ENCODE results near the gene CCDC57. TPM values are rescaled to one million over a fixed set of nuclear protein-coding genes. Genes with fewer than 3 reads are reported as not detected.

Gene CCDC57
- total and polyA plus RNA-seq, 2 of the 8 experiments (the other 6 are each of a cell fraction or from before 2014, with no cell fraction given): 8.4 to 12.9 TPM

GRCh38 chr17:82243648-82244412 is 31.2 kb upstream of the CCDC57 start:
- Histone ChIP-seq H3K27me3 (replicated peaks in 1 of 4; ENCODE audit: control insufficient read depth in 3 of 4, extremely low read depth in 1 of 4, insufficient read depth in 3 of 4, low read length in 3 of 4) (no peaks in the 10 kb centered on the region), H3K4me2 (ENCODE audit: insufficient read depth in 1 of 2, low read depth in 2 of 2, low read length in 2 of 2) (no peak overlapping the region), H4K91ac (replicated peaks; ENCODE audit: insufficient read length, low read length) (no peak overlapping the region), H3K79me1 (ENCODE audit: low read depth, low read length) (peaks cover 16% of the 10 kb centered on the region), H2BK15ac (ENCODE audit: low read length) (no peak overlapping the region), H2AFZ (ENCODE audit: low read length) (no peak overlapping the region), H3K9me3 (ENCODE audit: insufficient read depth in 2 of 2, low read depth in 1 of 2, low read length in 1 of 2) (no peaks in the 10 kb centered on the region; a peak in 1 of 4 replicates), H3K4me3 (ENCODE audit: extremely low read depth in 1 of 4, insufficient read depth in 2 of 4, low read depth in 3 of 4, low read length in 4 of 4) (no peak overlapping the region), H2BK5ac (ENCODE audit: low read depth, low read length) (no peak overlapping the region), H2BK20ac (ENCODE audit: low read length) (no peak overlapping the region), H3K14ac (ENCODE audit: insufficient read length) (no peak overlapping the region), H2BK120ac (replicated peaks; ENCODE audit: low read depth, low read length) (no peak overlapping the region), H4K20me1 (replicated peaks in 1 of 2; ENCODE audit: control insufficient read depth in 1 of 2, insufficient read depth in 2 of 2, low read length in 2 of 2) (peaks cover 33 to 47% of the 10 kb centered on the region in 2 experiments), H3K23me2 (ENCODE audit: low read depth, low read length) (no peaks in the 10 kb centered on the region), H3K79me2 (ENCODE audit: control insufficient read depth in 1 of 2, insufficient read depth in 2 of 2, low read length in 2 of 2) (peaks cover 0 to 12% of the 10 kb centered on the region in 2 experiments; a peak in 1 of 4 replicates), H3K9ac (replicated peaks in 1 of 4; ENCODE audit: extremely low read depth in 1 of 4, low read depth in 3 of 4, low read length in 3 of 4) (no peak overlapping the region), H3K27ac (ENCODE audit: low read depth, low read length) (no peak overlapping the region), H4K5ac (ENCODE audit: insufficient read length, low read depth, low read length) (no peak overlapping the region), H2AK5ac (ENCODE audit: low read depth, low read length) (no peak overlapping the region), H3K36me3 (ENCODE audit: control insufficient read depth in 2 of 4, insufficient read depth in 4 of 4, low read length in 3 of 4) (peaks cover 29 to 71% (median 58%) of the 10 kb centered on the region in 4 experiments), H3K18ac (ENCODE audit: extremely low read depth, low read length) (no peak overlapping the region), H3K56ac (replicated peaks; ENCODE audit: insufficient read length, low read depth, low read length) (no peak overlapping the region), H3K4me1 (replicated peaks in 1 of 4; ENCODE audit: control insufficient read depth in 3 of 4, insufficient read depth in 4 of 4, low read length in 3 of 4) (no peaks in the 10 kb centered on the region; a peak in 1 of 7 replicates), H3K23ac (ENCODE audit: insufficient read length) (no peak overlapping the region), H3K4ac (replicated peaks; ENCODE audit: insufficient read length, low read depth, low read length) (no peak overlapping the region), H2BK12ac (ENCODE audit: low read depth, low read length) (no peak overlapping the region), H4K8ac (ENCODE audit: extremely low read depth, insufficient read depth, low read length) (no peak overlapping the region; the same call in 1 of the 2 replicates)
- 91% methylated on average over 19 of the region's 19 CpGs; no CpG with 5 or more reads in 1 of the 2 experiments for WGBS, 2 experiments (ENCODE audit: extremely low coverage in 1 of 2, insufficient coverage in 1 of 2, insufficient read length in 1 of 2, insufficient replicate concordance in 2 of 2, low coverage in 1 of 2, low lambda C conversion rate in 2 of 2, missing lambda C conversion rate in 1 of 2)
- TF ChIP-seq MAX (IDR thresholded peaks at IDR 0.05) (no peak), RBBP5 (IDR thresholded peaks at IDR 0.05; ENCODE audit: borderline replicate concordance, low read depth, low read length) (no peak), MAFK (IDR thresholded peaks at IDR 0.05; ENCODE audit: low read depth, low read length) (no peak), EZH2 (IDR thresholded peaks at IDR 0.05; ENCODE audit: low read depth, low read length, severe bottlenecking) (no peak), TBP (IDR thresholded peaks at IDR 0.05; ENCODE audit: low read depth, low read length) (no peak), CBX5 (IDR thresholded peaks at IDR 0.05; ENCODE audit: low read depth, low read length) (no peak), CHD2 (IDR thresholded peaks at IDR 0.05; ENCODE audit: low read length) (no peak), NRF1 (IDR thresholded peaks at IDR 0.05; ENCODE audit: low read depth, low read length) (no peak), SP1 (IDR thresholded peaks at IDR 0.05; ENCODE audit: low read depth, low read length) (no peak)
- CTCF ChIA-PET (ENCODE audit: partially characterized antibody): interaction anchor here (0.8 to 2.3 kb wide), 11 partner anchors 8 to 127 kb away, joined by 3 to 12 read pairs (median 5); partner anchors contain the start of gene SLC16A3
- DNase-seq (ENCODE audit: low read depth in 1 of 2, low spot score in 2 of 2) (no peak), FAIRE-seq (no peak)
- POLR2A ChIA-PET (ENCODE audit: partially characterized antibody): interaction anchor here (1.2 to 1.5 kb wide), 2 partner anchors 21 to 30 kb away, joined by 3 to 5 read pairs; partner anchors contain the start of gene CSNK1D
